IMR-90 (cell line): ENCODE measurements around the gene KRTAP5-10.

ENCODE experiments used
- BHLHE40 ChIP-seq: fragments of 150-350 bp; IDR thresholded peaks from 2 replicates; pipeline ENCODE4 v1.6.1; 2016; ENCODE audit warnings: mild to moderate bottlenecking, low read depth, low read length
- CEBPB ChIP-seq: IDR thresholded peaks from 2 replicates; pipeline ENCODE4 v1.6.1; 2012; ENCODE audit warnings: low read depth, low read length, improper control_type of control experiment
- CHD1 ChIP-seq: IDR thresholded peaks from 2 replicates; pipeline ENCODE4 v1.6.1; 2012; ENCODE audit warnings: low read depth, low read length, improper control_type of control experiment
- ELK1 ChIP-seq: fragments of 150-350 bp; IDR thresholded peaks from 2 replicates; pipeline ENCODE4 v1.6.1; 2016; ENCODE audit warnings: low read depth, mild to moderate bottlenecking, low read length, moderate library complexity, borderline replicate concordance
- MAFK ChIP-seq: IDR thresholded peaks from 2 replicates; pipeline ENCODE4 v1.6.1; 2012; ENCODE audit warnings: low read depth, low read length, improper control_type of control experiment
- POLR2A ChIP-seq: IDR thresholded peaks from 2 replicates; pipeline ENCODE4 v1.6.1; 2012; ENCODE audit warnings: mild to moderate bottlenecking, low read depth, low read length
- RAD21 ChIP-seq: IDR thresholded peaks from 2 replicates; pipeline ENCODE4 v1.6.1; 2012; ENCODE audit warnings: low read length, improper control_type of control experiment
- RCOR1 ChIP-seq: IDR thresholded peaks from 2 replicates; pipeline ENCODE4 v1.6.1; 2012; ENCODE audit warnings: mild to moderate bottlenecking, low read length, improper control_type of control experiment; ENCODE audit not compliant: insufficient replicate concordance
- RFX5 ChIP-seq: IDR thresholded peaks from 2 replicates; pipeline ENCODE4 v1.8.0; 2012; ENCODE audit warnings: low read depth, mild to moderate bottlenecking, low read length, moderate library complexity
- SMC3 ChIP-seq: fragments of 150-350 bp; IDR thresholded peaks from 2 replicates; pipeline ENCODE4 v1.6.1; 2016; ENCODE audit warnings: low read depth, mild to moderate bottlenecking, antibody characterized with exemption, low read length, moderate library complexity
- TF ChIP-seq, protein P1 (sequence below): conservative IDR thresholded peaks from 2 replicates; pipeline ENCODE4 v1.5.1; 2012; ENCODE audit warnings: mild to moderate bottlenecking, low read depth, low read length, improper control_type of control experiment
- TF ChIP-seq, protein P2 (sequence below): fragments of 150-350 bp; IDR thresholded peaks from 2 replicates; pipeline ENCODE4 v1.6.1; 2017; ENCODE audit warnings: mild to moderate bottlenecking, antibody characterized with exemption, low read length, low read depth

DNA sequence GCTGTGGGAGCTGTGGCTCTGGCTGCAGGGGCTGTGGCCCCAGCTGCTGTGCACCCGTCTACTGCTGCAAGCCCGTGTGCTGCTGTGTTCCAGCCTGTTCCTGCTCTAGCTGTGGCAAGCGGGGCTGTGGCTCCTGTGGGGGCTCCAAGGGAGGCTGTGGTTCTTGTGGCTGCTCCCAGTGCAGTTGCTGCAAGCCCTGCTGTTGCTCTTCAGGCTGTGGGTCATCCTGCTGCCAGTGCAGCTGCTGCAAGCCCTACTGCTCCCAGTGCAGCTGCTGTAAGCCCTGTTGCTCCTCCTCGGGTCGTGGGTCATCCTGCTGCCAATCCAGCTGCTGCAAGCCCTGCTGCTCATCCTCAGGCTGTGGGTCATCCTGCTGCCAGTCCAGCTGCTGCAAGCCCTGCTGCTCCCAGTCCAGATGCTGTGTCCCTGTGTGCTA, 16.6 kb upstream of the KRTAP5-10 start:
- TF ChIP-seq, protein P1, sequence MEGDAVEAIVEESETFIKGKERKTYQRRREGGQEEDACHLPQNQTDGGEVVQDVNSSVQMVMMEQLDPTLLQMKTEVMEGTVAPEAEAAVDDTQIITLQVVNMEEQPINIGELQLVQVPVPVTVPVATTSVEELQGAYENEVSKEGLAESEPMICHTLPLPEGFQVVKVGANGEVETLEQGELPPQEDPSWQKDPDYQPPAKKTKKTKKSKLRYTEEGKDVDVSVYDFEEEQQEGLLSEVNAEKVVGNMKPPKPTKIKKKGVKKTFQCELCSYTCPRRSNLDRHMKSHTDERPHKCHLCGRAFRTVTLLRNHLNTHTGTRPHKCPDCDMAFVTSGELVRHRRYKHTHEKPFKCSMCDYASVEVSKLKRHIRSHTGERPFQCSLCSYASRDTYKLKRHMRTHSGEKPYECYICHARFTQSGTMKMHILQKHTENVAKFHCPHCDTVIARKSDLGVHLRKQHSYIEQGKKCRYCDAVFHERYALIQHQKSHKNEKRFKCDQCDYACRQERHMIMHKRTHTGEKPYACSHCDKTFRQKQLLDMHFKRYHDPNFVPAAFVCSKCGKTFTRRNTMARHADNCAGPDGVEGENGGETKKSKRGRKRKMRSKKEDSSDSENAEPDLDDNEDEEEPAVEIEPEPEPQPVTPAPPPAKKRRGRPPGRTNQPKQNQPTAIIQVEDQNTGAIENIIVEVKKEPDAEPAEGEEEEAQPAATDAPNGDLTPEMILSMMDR, result no peak
- TF ChIP-seq RCOR1, result no peak
- no peak for TF ChIP-seq POLR2A
- TF ChIP-seq CHD1, result no peak
- no peak for TF ChIP-seq SMC3
- TF ChIP-seq, protein P2, sequence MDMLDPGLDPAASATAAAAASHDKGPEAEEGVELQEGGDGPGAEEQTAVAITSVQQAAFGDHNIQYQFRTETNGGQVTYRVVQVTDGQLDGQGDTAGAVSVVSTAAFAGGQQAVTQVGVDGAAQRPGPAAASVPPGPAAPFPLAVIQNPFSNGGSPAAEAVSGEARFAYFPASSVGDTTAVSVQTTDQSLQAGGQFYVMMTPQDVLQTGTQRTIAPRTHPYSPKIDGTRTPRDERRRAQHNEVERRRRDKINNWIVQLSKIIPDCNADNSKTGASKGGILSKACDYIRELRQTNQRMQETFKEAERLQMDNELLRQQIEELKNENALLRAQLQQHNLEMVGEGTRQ, result no peak
- no peak for TF ChIP-seq BHLHE40
- TF ChIP-seq RFX5, result no peak
- TF ChIP-seq CEBPB, result no peak
- no peak for TF ChIP-seq ELK1
- TF ChIP-seq RAD21, result no peak
- TF ChIP-seq MAFK, result no peak
